KMS-11 (cell line): Measurements from ENCODE around the gene POU6F1.
"Not testable (repeated sequence)": the region's sequence is repeated elsewhere in the genome, so short reads cannot be mapped to it uniquely, and the experiment has no call there.

Source experiments
- H2AFZ ChIP-seq: fragments of 200-600 bp; sonication (generic); 2 replicates; pipeline ENCODE4 v1.6.1; 2016; ENCODE audit warnings: antibody characterized with exemption, mixed run types, low read depth
- H3K27ac ChIP-seq: fragments of 200-600 bp; sonication (generic); 2 replicates; pipeline ENCODE4 v1.6.1; 2016; ENCODE audit warnings: mild to moderate bottlenecking, mixed run types
- H3K27me3 ChIP-seq: fragments of 200-600 bp; sonication (generic); 2 replicates; pipeline ENCODE4 v1.6.1; 2017; ENCODE audit warnings: mild to moderate bottlenecking, low read depth, mixed run types, moderate library complexity; ENCODE audit not compliant: insufficient read depth
- H3K36me3 ChIP-seq: fragments of 200-600 bp; sonication (generic); 2 replicates; pipeline ENCODE4 v1.6.1; 2017; ENCODE audit warnings: mild to moderate bottlenecking, mixed run types; ENCODE audit not compliant: insufficient read depth
- H3K4me1 ChIP-seq: fragments of 200-600 bp; sonication (generic); 2 replicates; pipeline ENCODE4 v1.6.1; 2016; ENCODE audit warnings: mild to moderate bottlenecking, low read depth, mixed run types; ENCODE audit not compliant: poor library complexity, severe bottlenecking
- H3K4me2 ChIP-seq: fragments of 200-600 bp; sonication (generic); 2 replicates; pipeline ENCODE4 v1.7.0; 2016; ENCODE audit warnings: mild to moderate bottlenecking, mixed run types
- H3K4me3 ChIP-seq: fragments of 200-600 bp; sonication (generic); IDR thresholded peaks from 2 replicates; pipeline ENCODE4 v1.6.1; 2017; ENCODE audit warnings: low read depth, low read length, mixed read lengths; ENCODE audit not compliant: insufficient read depth
- H3K79me2 ChIP-seq: fragments of 200-600 bp; sonication (generic); 2 replicates; pipeline ENCODE4 v1.6.1; 2016; ENCODE audit warnings: low read depth, mixed run types; ENCODE audit not compliant: insufficient read depth
- H3K9ac ChIP-seq: fragments of 200-600 bp; sonication (generic); 2 replicates; pipeline ENCODE4 v1.6.1; 2016; ENCODE audit warnings: mild to moderate bottlenecking, mixed run types
- H4K20me1 ChIP-seq: fragments of 200-600 bp; sonication (generic); 2 replicates; pipeline ENCODE4 v1.6.1; 2016; ENCODE audit warnings: mild to moderate bottlenecking, mixed run types; ENCODE audit not compliant: insufficient read depth
- TF ChIP-seq, protein P1 (sequence below): fragments of 200-600 bp; sonication (generic); conservative IDR thresholded peaks from 2 replicates; pipeline ENCODE4 v1.6.1; 2017; ENCODE audit warnings: low read depth, mild to moderate bottlenecking, antibody characterized with exemption, low read length, moderate library complexity, mixed read lengths

Gene POU6F1

GRCh38 chr12:51262758-51263177, 44.9 kb upstream of the POU6F1 start:
- Histone ChIP-seq H3K9ac (no peak overlapping the region), H3K27me3 (no peaks in the 10 kb centered on the region), H3K27ac (no peak overlapping the region), H3K4me3 (no peak overlapping the region), H3K4me1 (peaks cover 8% of the 10 kb centered on the region), H2AFZ (no peak overlapping the region), H3K79me2 (no peaks in the 10 kb centered on the region), H3K4me2 (no peak overlapping the region), H4K20me1 (no peaks in the 10 kb centered on the region), H3K36me3 (no peaks in the 10 kb centered on the region)
- TF ChIP-seq, protein P1, sequence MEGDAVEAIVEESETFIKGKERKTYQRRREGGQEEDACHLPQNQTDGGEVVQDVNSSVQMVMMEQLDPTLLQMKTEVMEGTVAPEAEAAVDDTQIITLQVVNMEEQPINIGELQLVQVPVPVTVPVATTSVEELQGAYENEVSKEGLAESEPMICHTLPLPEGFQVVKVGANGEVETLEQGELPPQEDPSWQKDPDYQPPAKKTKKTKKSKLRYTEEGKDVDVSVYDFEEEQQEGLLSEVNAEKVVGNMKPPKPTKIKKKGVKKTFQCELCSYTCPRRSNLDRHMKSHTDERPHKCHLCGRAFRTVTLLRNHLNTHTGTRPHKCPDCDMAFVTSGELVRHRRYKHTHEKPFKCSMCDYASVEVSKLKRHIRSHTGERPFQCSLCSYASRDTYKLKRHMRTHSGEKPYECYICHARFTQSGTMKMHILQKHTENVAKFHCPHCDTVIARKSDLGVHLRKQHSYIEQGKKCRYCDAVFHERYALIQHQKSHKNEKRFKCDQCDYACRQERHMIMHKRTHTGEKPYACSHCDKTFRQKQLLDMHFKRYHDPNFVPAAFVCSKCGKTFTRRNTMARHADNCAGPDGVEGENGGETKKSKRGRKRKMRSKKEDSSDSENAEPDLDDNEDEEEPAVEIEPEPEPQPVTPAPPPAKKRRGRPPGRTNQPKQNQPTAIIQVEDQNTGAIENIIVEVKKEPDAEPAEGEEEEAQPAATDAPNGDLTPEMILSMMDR: peak; percentile 36; the same call in 1 of the 2 replicates

DNA sequence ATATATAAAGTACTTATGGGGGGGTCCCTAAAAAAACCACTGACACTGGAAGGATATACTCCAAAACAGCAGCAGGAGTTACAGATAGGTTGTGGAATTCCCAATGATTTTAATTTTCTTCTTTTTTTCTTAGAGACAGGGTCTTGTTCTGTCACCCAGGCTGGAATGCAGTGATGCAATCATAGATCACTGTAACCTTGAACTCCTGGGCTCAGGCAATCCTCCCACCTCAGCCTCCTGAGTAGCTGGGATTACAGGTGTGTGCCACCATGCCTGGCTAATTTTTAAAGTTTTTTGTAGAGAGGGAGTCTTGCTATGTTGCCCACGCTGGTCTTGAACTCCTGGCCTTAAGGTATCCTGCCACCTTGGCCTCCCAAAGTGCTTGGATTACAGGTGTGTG, 41.7 kb upstream of the POU6F1 start:
- H3K36me3 ChIP-seq, H3K27me3 ChIP-seq, H3K27ac ChIP-seq, H3K9ac ChIP-seq, H3K4me1 ChIP-seq, H4K20me1 ChIP-seq, H3K79me2 ChIP-seq, H3K4me2 ChIP-seq, H2AFZ ChIP-seq, H3K4me3 ChIP-seq: not testable (repeated sequence)

DNA sequence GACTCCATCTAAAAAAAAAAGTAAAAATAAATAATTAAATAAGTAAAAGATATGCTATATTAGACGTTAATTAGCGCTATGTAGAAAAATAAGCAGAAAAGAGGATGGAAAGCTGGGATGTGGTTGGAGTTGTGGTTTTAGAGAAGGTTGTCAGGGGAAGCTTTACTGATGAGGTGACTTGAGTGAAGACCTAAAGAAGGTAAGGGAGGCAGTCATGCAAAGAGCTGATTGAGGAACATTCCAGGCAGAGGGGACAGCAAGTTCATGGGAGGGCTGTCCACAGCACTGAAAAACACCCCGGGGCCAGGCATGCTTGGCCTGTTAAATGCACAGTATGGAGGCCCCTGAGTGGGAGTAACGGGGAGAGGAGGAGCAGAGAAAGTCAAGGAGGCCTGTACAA, 36.7 kb upstream of the POU6F1 start:
- Histone ChIP-seq H3K4me2 (no peak overlapping the region), H3K27ac (no peak overlapping the region), H3K9ac (no peak overlapping the region), H3K27me3 (no peaks in the 10 kb centered on the region), H4K20me1 (no peaks in the 10 kb centered on the region), H3K4me3 (no peak overlapping the region), H3K36me3 (no peaks in the 10 kb centered on the region), H3K4me1 (no peaks in the 10 kb centered on the region), H2AFZ (no peak overlapping the region), H3K79me2 (no peaks in the 10 kb centered on the region)
- TF ChIP-seq, protein P1: no peak

GRCh38 chr12:51253276-51253675, 35.4 kb upstream of the POU6F1 start:
- Histone ChIP-seq H4K20me1 (no peaks in the 10 kb centered on the region), H3K4me1 (no peaks in the 10 kb centered on the region), H3K9ac (no peak overlapping the region), H3K4me2 (no peak overlapping the region), H3K27ac (no peak overlapping the region), H3K4me3 (no peak overlapping the region), H3K27me3 (no peaks in the 10 kb centered on the region), H3K79me2 (no peaks in the 10 kb centered on the region), H2AFZ (no peak overlapping the region), H3K36me3 (no peaks in the 10 kb centered on the region)
- TF ChIP-seq, protein P1: no peak

DNA sequence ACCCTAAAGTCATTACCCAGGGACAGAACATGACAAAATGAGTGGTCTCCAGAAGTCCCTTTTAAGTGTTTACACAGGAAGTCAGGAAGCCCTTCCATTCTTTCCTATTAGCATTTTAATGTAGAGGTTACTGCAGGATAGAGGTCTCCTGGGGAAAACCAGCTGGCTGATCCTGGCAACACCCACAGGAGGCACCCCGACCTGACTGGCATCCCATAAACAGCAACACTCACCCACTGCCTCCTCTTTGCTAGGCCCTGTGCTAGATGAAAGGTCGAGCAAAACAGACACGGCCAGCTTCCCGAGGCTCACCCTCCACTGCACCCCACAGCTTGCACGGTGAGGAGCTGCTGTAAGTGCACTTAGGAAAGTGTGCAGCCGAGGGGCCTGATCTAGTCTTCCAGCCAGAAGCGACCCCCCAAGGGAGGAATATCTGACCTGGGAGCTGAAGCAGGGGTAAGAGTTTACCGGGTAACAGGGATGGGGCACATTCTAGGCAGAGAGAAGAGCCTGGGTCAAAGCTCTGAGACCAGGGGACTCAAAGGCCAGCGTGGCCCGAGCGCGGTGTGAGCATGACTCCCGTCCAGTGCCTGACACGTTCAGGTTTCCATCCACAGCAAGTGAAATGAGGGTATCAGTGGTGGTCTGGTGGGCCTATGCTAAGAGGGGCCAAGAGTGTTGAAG, 29.8 kb upstream of the POU6F1 start:
- TF ChIP-seq, protein P1: no peak
- H2AFZ ChIP-seq: no peak overlapping the region
- H3K79me2 ChIP-seq: no peaks in the 10 kb centered on the region
- H3K36me3 ChIP-seq: no peaks in the 10 kb centered on the region
- no peaks in the 10 kb centered on the region for H3K4me1 ChIP-seq
- no peaks in the 10 kb centered on the region for H4K20me1 ChIP-seq
- no peak overlapping the region for H3K27ac ChIP-seq
- H3K4me2 ChIP-seq: no peak overlapping the region
- H3K27me3 ChIP-seq: no peaks in the 10 kb centered on the region
- H3K9ac ChIP-seq: no peak overlapping the region
- H3K4me3 ChIP-seq: no peak overlapping the region
